NB4 (cell line): ENCODE measurements around the gene MBD5.

Experiments used
- DNase-seq: peaks from one replicate; pipeline ENCODE4 v3.0.0; 2010; ENCODE audit warnings: low read depth
- H3K4me3 ChIP-seq: one replicate; pipeline ENCODE4 v1.5.1; 2011; ENCODE audit warnings: mild to moderate bottlenecking, low read depth, low read length, moderate library complexity
- MYC ChIP-seq: IDR thresholded peaks from 2 replicates; pipeline ENCODE4 v1.6.1; 2011; ENCODE audit warnings: low read depth, low read length
- POLR2A ChIP-seq: IDR thresholded peaks from 2 replicates; pipeline ENCODE4 v1.6.1; 2011; ENCODE audit warnings: mild to moderate bottlenecking; ENCODE audit not compliant: insufficient read length; ENCODE audit errors: extremely low read depth
- TF ChIP-seq, protein P1 (sequence below): IDR thresholded peaks from 2 replicates; pipeline ENCODE4 v1.6.1; 2011; ENCODE audit warnings: low read depth, low read length
- TF ChIP-seq, protein P2 (sequence below): IDR thresholded peaks from one replicate; pipeline ENCODE4 v1.5.1; 2012; ENCODE audit warnings: low read depth, low read length

The MBD5 gene

DNA sequence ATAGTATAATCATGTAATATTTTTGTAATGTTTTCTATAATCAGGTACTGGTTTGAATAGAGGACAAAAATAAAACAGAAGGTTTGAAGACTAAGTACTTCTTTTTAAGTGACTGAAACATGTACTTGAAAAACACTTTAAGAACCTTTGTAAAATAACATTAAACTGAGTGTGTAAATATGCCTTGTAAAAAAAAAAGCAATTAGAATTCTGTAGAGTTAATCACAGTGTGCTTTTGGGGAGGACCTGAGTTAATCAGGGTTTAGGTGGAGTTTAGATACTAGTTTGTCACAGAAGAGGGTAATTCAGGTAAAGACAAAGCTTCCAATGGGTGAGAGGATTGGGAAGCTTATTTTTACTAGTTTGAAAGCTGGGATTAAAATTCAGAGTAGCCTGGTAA lies 10.3 kb downstream of the MBD5 start:
- no peak for DNase-seq
- H3K4me3 ChIP-seq, result no peak overlapping the region
- TF ChIP-seq, protein P1, sequence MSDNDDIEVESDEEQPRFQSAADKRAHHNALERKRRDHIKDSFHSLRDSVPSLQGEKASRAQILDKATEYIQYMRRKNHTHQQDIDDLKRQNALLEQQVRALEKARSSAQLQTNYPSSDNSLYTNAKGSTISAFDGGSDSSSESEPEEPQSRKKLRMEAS, result no peak
- TF ChIP-seq MYC, result no peak
- TF ChIP-seq, protein P2, sequence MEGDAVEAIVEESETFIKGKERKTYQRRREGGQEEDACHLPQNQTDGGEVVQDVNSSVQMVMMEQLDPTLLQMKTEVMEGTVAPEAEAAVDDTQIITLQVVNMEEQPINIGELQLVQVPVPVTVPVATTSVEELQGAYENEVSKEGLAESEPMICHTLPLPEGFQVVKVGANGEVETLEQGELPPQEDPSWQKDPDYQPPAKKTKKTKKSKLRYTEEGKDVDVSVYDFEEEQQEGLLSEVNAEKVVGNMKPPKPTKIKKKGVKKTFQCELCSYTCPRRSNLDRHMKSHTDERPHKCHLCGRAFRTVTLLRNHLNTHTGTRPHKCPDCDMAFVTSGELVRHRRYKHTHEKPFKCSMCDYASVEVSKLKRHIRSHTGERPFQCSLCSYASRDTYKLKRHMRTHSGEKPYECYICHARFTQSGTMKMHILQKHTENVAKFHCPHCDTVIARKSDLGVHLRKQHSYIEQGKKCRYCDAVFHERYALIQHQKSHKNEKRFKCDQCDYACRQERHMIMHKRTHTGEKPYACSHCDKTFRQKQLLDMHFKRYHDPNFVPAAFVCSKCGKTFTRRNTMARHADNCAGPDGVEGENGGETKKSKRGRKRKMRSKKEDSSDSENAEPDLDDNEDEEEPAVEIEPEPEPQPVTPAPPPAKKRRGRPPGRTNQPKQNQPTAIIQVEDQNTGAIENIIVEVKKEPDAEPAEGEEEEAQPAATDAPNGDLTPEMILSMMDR, result no peak
- TF ChIP-seq POLR2A, result no peak

DNA sequence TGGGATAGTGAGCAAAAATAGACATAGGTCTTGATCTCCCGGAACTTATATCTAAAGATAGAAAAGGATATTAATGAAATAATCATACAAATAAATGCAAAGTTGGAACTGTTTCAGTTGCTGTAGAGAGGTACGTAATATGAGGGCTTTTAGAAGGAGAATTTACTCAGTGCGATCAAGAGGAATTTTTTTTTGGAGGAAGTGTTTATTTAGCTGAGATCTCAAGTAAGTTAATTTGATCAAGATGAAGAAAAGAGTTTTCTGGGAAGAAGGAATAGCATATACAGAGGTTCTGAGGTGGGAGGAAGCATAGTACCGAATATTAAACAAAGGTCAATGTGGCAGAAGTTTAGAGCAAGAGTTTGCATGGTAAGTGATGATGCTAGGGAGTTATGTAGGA lies 11.3 kb downstream of the MBD5 start:
- TF ChIP-seq MYC (no peak), POLR2A (no peak)
- TF ChIP-seq, protein P2, result no peak
- TF ChIP-seq, protein P1, result no peak
- DNase-seq, result no peak
- H3K4me3 ChIP-seq, result no peak overlapping the region

DNA sequence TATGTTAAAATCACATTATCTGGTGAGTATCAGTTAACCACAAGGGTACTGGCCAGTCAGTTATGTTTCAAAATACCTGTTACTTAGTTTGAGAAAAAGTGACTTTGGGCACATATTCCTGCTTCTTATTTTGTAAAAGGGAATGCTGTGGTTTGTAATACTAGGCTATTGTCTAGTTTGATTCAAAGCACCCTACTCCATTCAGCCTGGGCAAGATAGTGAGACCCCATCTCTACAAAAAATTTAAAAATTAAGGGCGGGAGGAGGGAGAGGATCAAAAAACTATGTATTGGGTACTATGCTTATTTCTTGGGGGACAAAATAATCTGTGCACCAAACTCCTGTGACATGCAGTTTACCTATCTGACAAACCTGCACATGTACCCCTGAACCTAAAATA lies 18.9 kb downstream of the MBD5 start:
- no peak overlapping the region for H3K4me3 ChIP-seq
- no peak for DNase-seq
- TF ChIP-seq, protein P2, result no peak
- no peak for TF ChIP-seq POLR2A
- TF ChIP-seq, protein P1, result no peak
- TF ChIP-seq MYC, result no peak

DNA sequence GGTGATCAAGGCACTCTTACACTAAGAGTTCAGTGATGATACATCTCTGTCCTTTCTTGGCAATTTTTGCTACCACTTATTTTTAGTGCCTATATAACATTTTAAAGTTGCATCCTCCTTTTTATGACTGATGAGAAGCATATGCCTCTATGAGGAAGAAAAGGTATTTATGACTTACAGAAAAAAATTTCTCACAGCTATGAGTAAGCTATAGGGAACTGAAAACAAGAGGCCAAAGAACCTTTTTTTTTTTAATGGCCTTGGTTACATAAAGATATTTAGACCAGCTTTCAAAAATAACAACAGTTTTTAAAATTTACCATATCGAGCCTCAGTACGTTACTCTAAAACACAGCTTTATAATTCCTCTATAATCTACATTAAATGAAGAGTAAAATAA lies 21.3 kb downstream of the MBD5 start:
- no peak overlapping the region for H3K4me3 ChIP-seq
- no peak for DNase-seq
- TF ChIP-seq, protein P2, result no peak
- TF ChIP-seq MYC (no peak), POLR2A (no peak)
- TF ChIP-seq, protein P1, result no peak

DNA sequence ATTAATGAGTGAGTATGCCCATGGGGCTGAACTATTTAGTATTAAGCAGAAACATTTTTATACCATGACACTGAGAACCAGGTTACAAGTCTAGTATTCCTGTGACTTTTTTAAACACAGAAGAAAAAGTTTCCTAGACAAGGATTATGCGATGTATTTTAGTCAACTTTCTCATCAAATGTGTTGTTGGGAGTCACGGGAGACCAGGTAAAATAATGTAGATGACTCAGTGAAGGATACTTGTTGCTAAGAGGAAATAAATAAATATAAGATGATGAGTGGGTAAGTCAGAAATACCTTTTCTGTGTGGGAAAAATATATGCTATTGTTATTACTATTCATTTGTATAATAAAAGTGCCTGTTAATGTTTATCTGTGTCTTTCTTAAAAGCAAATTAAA lies 23.4 kb downstream of the MBD5 start:
- no peak for DNase-seq
- no peak overlapping the region for H3K4me3 ChIP-seq
- TF ChIP-seq MYC, result no peak
- TF ChIP-seq, protein P2, result no peak
- no peak for TF ChIP-seq POLR2A
- TF ChIP-seq, protein P1, result no peak

DNA sequence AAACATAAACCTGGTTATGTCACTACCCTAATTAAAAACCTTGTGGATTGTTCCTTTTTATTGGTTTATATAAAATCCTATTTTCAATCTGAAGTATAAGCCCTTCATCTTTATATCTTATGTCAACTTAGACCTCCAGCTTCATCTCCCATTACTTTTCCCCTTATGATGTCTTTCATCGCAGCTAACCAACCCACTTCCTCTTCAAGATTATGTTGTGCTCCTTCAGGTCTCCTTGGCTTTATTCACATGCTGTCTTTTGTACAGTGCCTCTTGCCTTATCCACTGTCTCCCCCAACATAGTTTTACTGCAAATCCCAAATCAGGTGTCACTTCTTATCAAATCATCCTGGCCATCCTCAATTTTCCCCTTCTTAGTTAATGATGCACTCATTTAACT lies 25.9 kb downstream of the MBD5 start:
- TF ChIP-seq, protein P1, result no peak
- TF ChIP-seq, protein P2, result no peak
- no peak for TF ChIP-seq POLR2A
- TF ChIP-seq MYC, result no peak
- no peak for DNase-seq
- no peak overlapping the region for H3K4me3 ChIP-seq
